ENCODE results near the gene SCIN. TPM values are rescaled to one million over a fixed set of nuclear protein-coding genes. Genes with fewer than 3 reads are reported as not detected.
"Not testable (repeated sequence)": the region's sequence is repeated elsewhere in the genome, so short reads cannot be mapped to it uniquely, and the experiment has no call there.

Gene SCIN
- polyA plus RNA-seq, 1 donor (not counting 4 experiments of a cell fraction or from before 2014, with no cell fraction given), result not detected

- Histone ChIP-seq H3K9ac (ENCODE audit: control insufficient read depth, extremely low read depth, insufficient read depth, low read length) (no peak overlapping the region), H3K36me3 (ENCODE audit: control insufficient read depth in 2 of 2, extremely low read depth in 1 of 2, insufficient read depth in 2 of 2, low read length in 2 of 2) (no peaks in the 10 kb centered on the region), H3K4me1 (ENCODE audit: control insufficient read depth, extremely low read depth, insufficient read depth, low read length) (peaks cover 38% of the 10 kb centered on the region), H3K4me2 (ENCODE audit: control insufficient read depth, extremely low read depth, insufficient read depth, low read depth, low read length) (peak overlapping the region; percentile 16), H3K79me2 (ENCODE audit: control insufficient read depth, insufficient read depth, low read length) (no peaks in the 10 kb centered on the region), H2AFZ (ENCODE audit: control insufficient read depth, low read length) (no peak overlapping the region), H3K9me1 (ENCODE audit: control insufficient read depth, extremely low read depth, insufficient read depth, low read length) (no peaks in the 10 kb centered on the region), H4K20me1 (ENCODE audit: control insufficient read depth, extremely low read depth, insufficient read depth, low read length) (no peaks in the 10 kb centered on the region), H3K27ac (ENCODE audit: control insufficient read depth, insufficient read depth, low read length) (no peak overlapping the region), H3K9me3 (ENCODE audit: control insufficient read depth, low read depth, low read length) (no peaks in the 10 kb centered on the region), H3K4me3 (ENCODE audit: control insufficient read depth in 2 of 3, extremely low read depth in 1 of 3, insufficient read depth in 2 of 3, low read depth in 1 of 3, low read length in 3 of 3) (no peak overlapping the region), H3K27me3 (ENCODE audit: control insufficient read depth, extremely low read depth, insufficient read depth, low read length) (no peaks in the 10 kb centered on the region)
- FAIRE-seq, result peak; percentile 79
- dilution Hi-C loops (cut with MboI; ENCODE audit: extremely low pct_ligation_motif_present, low sequenced_read_pairs), result no loop called here
- DNase-seq (ENCODE audit: low read depth, low spot score), result no peak
- TF ChIP-seq CTCF (optimal IDR thresholded peaks at IDR 0.05 in 1 of 3, IDR thresholded peaks at IDR 0.05 in 1 of 3, conservative IDR thresholded peaks at IDR 0.05 in 1 of 3; ENCODE audit: extremely low read depth in 1 of 3, insufficient read depth in 2 of 3, low read length in 3 of 3) (no peak), EZH2 (IDR thresholded peaks at IDR 0.05; ENCODE audit: low read length) (no peak)
Measured at GRCh38 chr7:12653518-12653917, 83.0 kb downstream of the SCIN start.

- dilution Hi-C loops (cut with MboI; ENCODE audit: extremely low pct_ligation_motif_present, low sequenced_read_pairs), result no loop called here
- Histone ChIP-seq H3K9me3 (ENCODE audit: control insufficient read depth, low read depth, low read length) (no peaks in the 10 kb centered on the region), H2AFZ (ENCODE audit: control insufficient read depth, low read length) (no peak overlapping the region), H3K9me1 (ENCODE audit: control insufficient read depth, extremely low read depth, insufficient read depth, low read length) (no peaks in the 10 kb centered on the region), H3K4me3 (ENCODE audit: control insufficient read depth in 2 of 3, extremely low read depth in 1 of 3, insufficient read depth in 2 of 3, low read depth in 1 of 3, low read length in 3 of 3) (no peak overlapping the region), H3K4me1 (ENCODE audit: control insufficient read depth, extremely low read depth, insufficient read depth, low read length) (peaks cover 28% of the 10 kb centered on the region), H3K4me2 (ENCODE audit: control insufficient read depth, extremely low read depth, insufficient read depth, low read depth, low read length) (no peak overlapping the region), H3K27ac (ENCODE audit: control insufficient read depth, insufficient read depth, low read length) (no peak overlapping the region), H3K27me3 (ENCODE audit: control insufficient read depth, extremely low read depth, insufficient read depth, low read length) (no peaks in the 10 kb centered on the region), H3K9ac (ENCODE audit: control insufficient read depth, extremely low read depth, insufficient read depth, low read length) (no peak overlapping the region), H4K20me1 (ENCODE audit: control insufficient read depth, extremely low read depth, insufficient read depth, low read length) (no peaks in the 10 kb centered on the region), H3K79me2 (ENCODE audit: control insufficient read depth, insufficient read depth, low read length) (no peaks in the 10 kb centered on the region), H3K36me3 (ENCODE audit: control insufficient read depth in 2 of 2, extremely low read depth in 1 of 2, insufficient read depth in 2 of 2, low read length in 2 of 2) (no peaks in the 10 kb centered on the region)
- no peak for DNase-seq (ENCODE audit: low read depth, low spot score)
- FAIRE-seq, result no peak
- TF ChIP-seq CTCF (optimal IDR thresholded peaks at IDR 0.05 in 1 of 3, IDR thresholded peaks at IDR 0.05 in 1 of 3, conservative IDR thresholded peaks at IDR 0.05 in 1 of 3; ENCODE audit: extremely low read depth in 1 of 3, insufficient read depth in 2 of 3, low read length in 3 of 3) (no peak), EZH2 (IDR thresholded peaks at IDR 0.05; ENCODE audit: low read length) (no peak)
Measured at GRCh38 chr7:12655161-12655560, 84.6 kb downstream of the SCIN start.

GRCh38 chr7:12660423-12660822, 89.9 kb downstream of the SCIN start:
- dilution Hi-C loops (cut with MboI; ENCODE audit: extremely low pct_ligation_motif_present, low sequenced_read_pairs); H3K9me3 ChIP-seq (ENCODE audit: control insufficient read depth, low read depth, low read length); H3K27me3 ChIP-seq (ENCODE audit: control insufficient read depth, extremely low read depth, insufficient read depth, low read length); H3K4me3 ChIP-seq (ENCODE audit: control insufficient read depth in 2 of 3, extremely low read depth in 1 of 3, insufficient read depth in 2 of 3, low read depth in 1 of 3, low read length in 3 of 3); H3K9ac ChIP-seq (ENCODE audit: control insufficient read depth, extremely low read depth, insufficient read depth, low read length); H3K9me1 ChIP-seq (ENCODE audit: control insufficient read depth, extremely low read depth, insufficient read depth, low read length); H3K79me2 ChIP-seq (ENCODE audit: control insufficient read depth, insufficient read depth, low read length); H4K20me1 ChIP-seq (ENCODE audit: control insufficient read depth, extremely low read depth, insufficient read depth, low read length); H3K4me2 ChIP-seq (ENCODE audit: control insufficient read depth, extremely low read depth, insufficient read depth, low read depth, low read length); H3K27ac ChIP-seq (ENCODE audit: control insufficient read depth, insufficient read depth, low read length); H2AFZ ChIP-seq (ENCODE audit: control insufficient read depth, low read length); H3K36me3 ChIP-seq (ENCODE audit: control insufficient read depth in 2 of 2, extremely low read depth in 1 of 2, insufficient read depth in 2 of 2, low read length in 2 of 2): not testable (repeated sequence)
- peaks cover 11% of the 10 kb centered on the region for H3K4me1 ChIP-seq (ENCODE audit: control insufficient read depth, extremely low read depth, insufficient read depth, low read length)
- peak; percentile 71 for DNase-seq (ENCODE audit: low read depth, low spot score)
- FAIRE-seq, result peak; percentile 56

- H3K9me3 ChIP-seq (ENCODE audit: control insufficient read depth, low read depth, low read length); H4K20me1 ChIP-seq (ENCODE audit: control insufficient read depth, extremely low read depth, insufficient read depth, low read length); H2AFZ ChIP-seq (ENCODE audit: control insufficient read depth, low read length); H3K27ac ChIP-seq (ENCODE audit: control insufficient read depth, insufficient read depth, low read length); H3K79me2 ChIP-seq (ENCODE audit: control insufficient read depth, insufficient read depth, low read length); H3K9ac ChIP-seq (ENCODE audit: control insufficient read depth, extremely low read depth, insufficient read depth, low read length); dilution Hi-C loops (cut with MboI; ENCODE audit: extremely low pct_ligation_motif_present, low sequenced_read_pairs); H3K27me3 ChIP-seq (ENCODE audit: control insufficient read depth, extremely low read depth, insufficient read depth, low read length); FAIRE-seq; H3K4me1 ChIP-seq (ENCODE audit: control insufficient read depth, extremely low read depth, insufficient read depth, low read length); H3K36me3 ChIP-seq (ENCODE audit: control insufficient read depth in 2 of 2, extremely low read depth in 1 of 2, insufficient read depth in 2 of 2, low read length in 2 of 2); H3K4me3 ChIP-seq (ENCODE audit: control insufficient read depth in 2 of 3, extremely low read depth in 1 of 3, insufficient read depth in 2 of 3, low read depth in 1 of 3, low read length in 3 of 3); H3K4me2 ChIP-seq (ENCODE audit: control insufficient read depth, extremely low read depth, insufficient read depth, low read depth, low read length); H3K9me1 ChIP-seq (ENCODE audit: control insufficient read depth, extremely low read depth, insufficient read depth, low read length); DNase-seq (ENCODE audit: low read depth, low spot score): not testable (repeated sequence)
Measured at GRCh38 chr7:12660986-12661385, 90.5 kb downstream of the SCIN start.
